SK-N-SH (cell line): ENCODE data around the gene EPHA6. TPM values are rescaled to one million over a fixed set of nuclear protein-coding genes. Genes with fewer than 3 reads are reported as not detected.

Experiments used
- CTCF ChIA-PET: fragments of 300-600, 350-600 bp; formaldehyde crosslinking; extraction: SDS; loops from one replicate; lab custom pipeline; 2021; lab: Yijun Ruan, JAX
- POLR2A ChIA-PET: fragments of 350-600 bp; sonication (Branson Sonifier 250); formaldehyde crosslinking; extraction: SDS; loops from one replicate; lab custom pipeline; 2020; ENCODE audit warnings: antibody characterized with exemption, inconsistent platforms; lab: Yijun Ruan, JAX
- DNase-seq: peaks from one replicate; pipeline ENCODE4 v3.0.0; 2012
- H2AFZ ChIP-seq: fragments of 200-600 bp; sonication (generic); 2 replicates; pipeline ENCODE4 v1.8.1; 2016; ENCODE audit warnings: antibody characterized with exemption, mild to moderate bottlenecking, low read depth
- H3F3A ChIP-seq: fragments of 200-600 bp; sonication (generic); replicated peaks from 2 replicates; pipeline ENCODE3; 2016; ENCODE audit warnings: antibody characterized with exemption, mild to moderate bottlenecking; ENCODE audit not compliant: insufficient read depth
- H3K27ac ChIP-seq, 2 experiments: fragments of 200-500 bp in 1 of 2; fragments of 200-600 bp in 1 of 2; sonication (Bioruptor generic) in 1 of 2; sonication (generic), shearing (Covaris generic) in 1 of 2; 2 replicates each; pipeline versions ENCODE4 v1.5.1 to v1.6.1; 2014 to 2016; ENCODE audit warnings: low read depth in 2 of 2, inconsistent platforms in 1 of 2, low read length in 1 of 2, mild to moderate bottlenecking in 1 of 2, mixed read lengths in 1 of 2
- H3K27me3 ChIP-seq: fragments of 200-600 bp; sonication (generic), shearing (Covaris generic); 2 replicates; pipeline ENCODE4 v1.6.1; 2016; ENCODE audit warnings: mixed run types; ENCODE audit not compliant: insufficient read depth
- H3K36me3 ChIP-seq, 2 experiments: fragments of 200-500 bp in 1 of 2; fragments of 200-600 bp in 1 of 2; sonication (Bioruptor generic) in 1 of 2; sonication (generic) in 1 of 2; replicated peaks in 1 of 2; 2 replicates each; pipeline versions ENCODE3 to v1.5.1; 2014 to 2016; ENCODE audit warnings: low read length in 1 of 2, mild to moderate bottlenecking in 1 of 2; ENCODE audit not compliant: insufficient read depth in 2 of 2, control insufficient read depth in 1 of 2
- H3K4me1 ChIP-seq, 2 experiments: fragments of 200-500 bp in 1 of 2; fragments of 200-600 bp in 1 of 2; sonication (Bioruptor generic) in 1 of 2; sonication (generic), shearing (Covaris generic) in 1 of 2; 2 replicates each; pipeline versions ENCODE4 v1.5.1 to v1.6.1; 2014 to 2016; ENCODE audit warnings: low read depth in 1 of 2, low read length in 1 of 2, mixed run types in 1 of 2; ENCODE audit not compliant: insufficient read depth in 2 of 2, control insufficient read depth in 1 of 2
- H3K4me2 ChIP-seq: fragments of 200-600 bp; sonication (generic), shearing (Covaris generic); 2 replicates; pipeline ENCODE4 v1.6.1; 2017; ENCODE audit warnings: mixed run types
- H3K4me3 ChIP-seq, 2 experiments: fragments of 200-500 bp in 1 of 2; fragments of 200-600 bp in 1 of 2; sonication (Bioruptor generic) in 1 of 2; sonication (generic), shearing (Covaris generic) in 1 of 2; 2 replicates each; pipeline versions ENCODE4 v1.5.1 to v1.8.1; 2014 to 2016; ENCODE audit warnings: low read depth in 2 of 2, inconsistent platforms in 1 of 2, low read length in 1 of 2, mild to moderate bottlenecking in 1 of 2, mixed read lengths in 1 of 2, moderate library complexity in 1 of 2
- H3K79me2 ChIP-seq: fragments of 200-600 bp; sonication (generic); 2 replicates; pipeline ENCODE4 v1.8.1; 2017; ENCODE audit warnings: mild to moderate bottlenecking; ENCODE audit not compliant: insufficient read depth
- H3K9ac ChIP-seq: fragments of 200-600 bp; sonication (generic); 2 replicates; pipeline ENCODE4 v1.6.1; 2017; ENCODE audit warnings: mixed run types
- H3K9me2 ChIP-seq: fragments of 200-600 bp; sonication (generic); 2 replicates; pipeline ENCODE4 v1.6.1; 2017; ENCODE audit warnings: mixed run types
- H3K9me3 ChIP-seq: fragments of 200-600 bp; sonication (generic); 2 replicates; pipeline ENCODE4 v1.6.1; 2017; ENCODE audit warnings: mixed run types, mild to moderate bottlenecking, moderate library complexity
- H4K20me1 ChIP-seq: fragments of 200-600 bp; sonication (generic); 2 replicates; pipeline ENCODE4 v1.6.1; 2017; ENCODE audit warnings: mild to moderate bottlenecking, mixed run types; ENCODE audit not compliant: insufficient read depth
- CHD2 ChIP-seq: fragments of 150-350 bp; IDR thresholded peaks from 2 replicates; pipeline ENCODE4 v1.6.1; 2018; ENCODE audit warnings: low read length; ENCODE audit not compliant: partially characterized antibody
- EP300 ChIP-seq, 2 experiments: IDR thresholded peaks; 2 replicates each; pipeline versions ENCODE4 v1.4.0 to v1.6.1; 2012; ENCODE audit warnings: borderline replicate concordance in 1 of 2, low read depth in 1 of 2, low read length in 1 of 2
- FOXJ3 ChIP-seq: sonication (generic); formaldehyde crosslinking; IDR thresholded peaks from 2 replicates; pipeline ENCODE4 v1.5.1; 2020; ENCODE audit warnings: mild to moderate bottlenecking, missing genetic modification reagents
- FOXM1 ChIP-seq: IDR thresholded peaks from 2 replicates; pipeline ENCODE4 v1.4.0; 2012; ENCODE audit warnings: low read depth, mild to moderate bottlenecking
- IRF3 ChIP-seq: fragments of 150-350 bp; IDR thresholded peaks from 2 replicates; pipeline ENCODE4 v1.6.1; 2016; ENCODE audit warnings: mild to moderate bottlenecking, low read depth, low read length
- JUND ChIP-seq: IDR thresholded peaks from 2 replicates; pipeline ENCODE4 v1.4.0; 2012
- MAX ChIP-seq: IDR thresholded peaks from 2 replicates; pipeline ENCODE4 v1.4.0; 2012; ENCODE audit warnings: low read depth
- NFIC ChIP-seq: IDR thresholded peaks from 2 replicates; pipeline ENCODE4 v1.4.0; 2012; ENCODE audit warnings: borderline replicate concordance
- POLR2AphosphoS5 ChIP-seq: IDR thresholded peaks from 2 replicates; pipeline ENCODE4 v1.6.1; 2012; ENCODE audit warnings: low read depth, low read length
- RFX5 ChIP-seq: IDR thresholded peaks from 2 replicates; pipeline ENCODE4 v1.6.1; 2012; ENCODE audit warnings: mild to moderate bottlenecking, improper control_type of control experiment, low read length
- RXRA ChIP-seq: IDR thresholded peaks from 2 replicates; pipeline ENCODE4 v1.4.0; 2012; ENCODE audit warnings: low read depth, mild to moderate bottlenecking, borderline replicate concordance
- TCF12 ChIP-seq: IDR thresholded peaks from 2 replicates; pipeline ENCODE4 v1.4.0; 2012
- TEAD4 ChIP-seq: IDR thresholded peaks from 2 replicates; pipeline ENCODE4 v1.4.0; 2012; ENCODE audit warnings: mild to moderate bottlenecking, borderline replicate concordance; ENCODE audit not compliant: insufficient read depth
- YY1 ChIP-seq: IDR thresholded peaks from 2 replicates; pipeline ENCODE4 v1.4.0; 2012; ENCODE audit warnings: low read depth, mild to moderate bottlenecking
- WGBS: methylation state at CpG from one replicate; pipeline ENCODE4 v1.1.6; 2017; ENCODE audit warnings: low lambda C conversion rate; 5-methylcytosine and 5-hydroxymethylcytosine counted together
- polyA plus RNA-seq, 3 experiments: library from polyadenylated mRNA; depleted of rRNA; stranded (reverse); fragments of >200 nt; gene quantifications; 2 replicates each; pipeline ENCODE4 v1.2.3, GENCODE V29; 2012
- TF ChIP-seq, protein P1 (sequence below): IDR thresholded peaks from 2 replicates; pipeline ENCODE4 v1.4.0; 2012; ENCODE audit warnings: low read depth, borderline replicate concordance
- TF ChIP-seq, protein P2 (sequence below): IDR thresholded peaks from 2 replicates; pipeline ENCODE4 v1.6.1; 2012; ENCODE audit warnings: mild to moderate bottlenecking, low read depth, low read length, moderate library complexity
- TF ChIP-seq, protein P3 (sequence below): fragments of 200-600 bp; sonication (generic); IDR thresholded peaks from 2 replicates; pipeline ENCODE4 v1.6.1; 2017; ENCODE audit warnings: antibody characterized with exemption, mild to moderate bottlenecking, moderate library complexity

Gene EPHA6
- polyA plus RNA-seq, 1 of the 3 experiments (the other 2 are of a cell fraction), result not detected

DNA sequence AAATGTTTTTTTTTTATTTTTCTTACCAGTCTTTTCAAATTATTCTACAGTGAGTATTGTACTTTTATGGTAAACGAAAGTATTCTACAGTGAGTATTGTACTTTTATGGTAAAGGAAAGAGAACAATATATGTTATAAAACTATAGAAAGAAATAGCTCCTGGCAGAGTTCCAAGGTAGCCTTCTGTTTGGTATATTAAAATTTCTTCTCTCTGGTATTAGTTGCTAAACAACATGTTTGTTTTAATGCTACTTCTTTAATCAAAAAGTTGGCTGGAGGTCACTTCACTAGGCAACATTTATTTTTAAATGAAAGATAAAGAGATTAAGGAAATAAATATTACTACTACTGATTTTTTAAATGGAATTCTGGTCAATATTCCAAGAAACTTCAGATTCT is 841.6 kb downstream of the EPHA6 start:
- H3K9me3 ChIP-seq, result no peaks in the 10 kb centered on the region
- POLR2A ChIA-PET, result no interaction called here
- WGBS, result 3% methylated on average over 1 of the region's 1 CpG

DNA sequence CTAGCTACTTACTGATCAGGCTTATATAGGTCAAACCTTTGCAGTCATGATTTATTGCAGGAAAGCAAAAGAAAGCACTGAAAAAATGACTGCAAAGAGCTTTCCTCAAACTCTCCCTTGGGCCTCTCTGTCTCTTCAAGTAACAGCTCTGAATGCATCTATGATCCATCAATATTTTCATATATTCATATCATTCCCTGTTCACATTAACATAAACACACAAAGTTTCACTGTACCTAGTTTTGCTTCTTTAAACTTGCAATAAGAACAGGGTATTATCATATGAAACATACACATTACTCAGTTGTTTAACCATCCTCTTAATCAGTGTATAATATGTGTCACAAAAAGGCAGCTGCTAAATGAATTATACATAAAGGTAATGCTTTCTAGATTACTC is 842.2 kb downstream of the EPHA6 start:
- H4K20me1 ChIP-seq, result no peaks in the 10 kb centered on the region
- no peaks in the 10 kb centered on the region for H3K36me3 ChIP-seq
- H3K9me2 ChIP-seq, result no peaks in the 10 kb centered on the region
- TF ChIP-seq, protein P1, sequence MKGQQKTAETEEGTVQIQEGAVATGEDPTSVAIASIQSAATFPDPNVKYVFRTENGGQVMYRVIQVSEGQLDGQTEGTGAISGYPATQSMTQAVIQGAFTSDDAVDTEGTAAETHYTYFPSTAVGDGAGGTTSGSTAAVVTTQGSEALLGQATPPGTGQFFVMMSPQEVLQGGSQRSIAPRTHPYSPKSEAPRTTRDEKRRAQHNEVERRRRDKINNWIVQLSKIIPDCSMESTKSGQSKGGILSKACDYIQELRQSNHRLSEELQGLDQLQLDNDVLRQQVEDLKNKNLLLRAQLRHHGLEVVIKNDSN, result no peak
- TF ChIP-seq TEAD4 (no peak), FOXJ3 (no peak), FOXM1 (no peak), CHD2 (no peak), MAX (no peak), NFIC (no peak), POLR2AphosphoS5 (no peak), RFX5 (no peak), RXRA (no peak)
- TF ChIP-seq, protein P2, sequence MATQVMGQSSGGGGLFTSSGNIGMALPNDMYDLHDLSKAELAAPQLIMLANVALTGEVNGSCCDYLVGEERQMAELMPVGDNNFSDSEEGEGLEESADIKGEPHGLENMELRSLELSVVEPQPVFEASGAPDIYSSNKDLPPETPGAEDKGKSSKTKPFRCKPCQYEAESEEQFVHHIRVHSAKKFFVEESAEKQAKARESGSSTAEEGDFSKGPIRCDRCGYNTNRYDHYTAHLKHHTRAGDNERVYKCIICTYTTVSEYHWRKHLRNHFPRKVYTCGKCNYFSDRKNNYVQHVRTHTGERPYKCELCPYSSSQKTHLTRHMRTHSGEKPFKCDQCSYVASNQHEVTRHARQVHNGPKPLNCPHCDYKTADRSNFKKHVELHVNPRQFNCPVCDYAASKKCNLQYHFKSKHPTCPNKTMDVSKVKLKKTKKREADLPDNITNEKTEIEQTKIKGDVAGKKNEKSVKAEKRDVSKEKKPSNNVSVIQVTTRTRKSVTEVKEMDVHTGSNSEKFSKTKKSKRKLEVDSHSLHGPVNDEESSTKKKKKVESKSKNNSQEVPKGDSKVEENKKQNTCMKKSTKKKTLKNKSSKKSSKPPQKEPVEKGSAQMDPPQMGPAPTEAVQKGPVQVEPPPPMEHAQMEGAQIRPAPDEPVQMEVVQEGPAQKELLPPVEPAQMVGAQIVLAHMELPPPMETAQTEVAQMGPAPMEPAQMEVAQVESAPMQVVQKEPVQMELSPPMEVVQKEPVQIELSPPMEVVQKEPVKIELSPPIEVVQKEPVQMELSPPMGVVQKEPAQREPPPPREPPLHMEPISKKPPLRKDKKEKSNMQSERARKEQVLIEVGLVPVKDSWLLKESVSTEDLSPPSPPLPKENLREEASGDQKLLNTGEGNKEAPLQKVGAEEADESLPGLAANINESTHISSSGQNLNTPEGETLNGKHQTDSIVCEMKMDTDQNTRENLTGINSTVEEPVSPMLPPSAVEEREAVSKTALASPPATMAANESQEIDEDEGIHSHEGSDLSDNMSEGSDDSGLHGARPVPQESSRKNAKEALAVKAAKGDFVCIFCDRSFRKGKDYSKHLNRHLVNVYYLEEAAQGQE, result no peak
- H3K27me3 ChIP-seq, result no peaks in the 10 kb centered on the region
- no peaks in the 10 kb centered on the region for H3K4me1 ChIP-seq
- H3K9ac ChIP-seq, result no peak overlapping the region
- no peak overlapping the region for H3K27ac ChIP-seq
- ChIA-PET POLR2A (no interaction called here), CTCF (interaction anchor here (0.8 to 3.3 kb wide), 4 partner anchors 55 to 795 kb away, joined by 3 to 15 read pairs (median 6); no protein-coding TSS in a partner anchor)
- no peak for DNase-seq
- H3K4me2 ChIP-seq, result no peak overlapping the region
- no peak overlapping the region for H3K4me3 ChIP-seq
- no peaks in the 10 kb centered on the region for H3K79me2 ChIP-seq
- no peaks in the 10 kb centered on the region for H3F3A ChIP-seq
- H3K9me3 ChIP-seq, result no peaks in the 10 kb centered on the region
- no peak overlapping the region for H2AFZ ChIP-seq

More for the DNA sequence above, 841.6 kb downstream of the EPHA6 start:
- Histone ChIP-seq H3K9ac (no peak overlapping the region), H3K79me2 (no peaks in the 10 kb centered on the region), H3F3A (no peaks in the 10 kb centered on the region), H3K27ac (no peak overlapping the region), H3K4me2 (no peak overlapping the region), H2AFZ (no peak overlapping the region), H3K36me3 (no peaks in the 10 kb centered on the region), H3K4me1 (no peaks in the 10 kb centered on the region), H3K27me3 (no peaks in the 10 kb centered on the region), H3K9me2 (no peaks in the 10 kb centered on the region), H4K20me1 (no peaks in the 10 kb centered on the region), H3K4me3 (no peak overlapping the region)
- DNase-seq, result no peak
- CTCF ChIA-PET, result interaction anchor here (1.3 to 3.3 kb wide), 3 partner anchors 64 to 795 kb away, joined by 5 to 15 read pairs (median 6); no protein-coding TSS in a partner anchor
- TF ChIP-seq, protein P1, result no peak
- no peak for TF ChIP-seq YY1
- TF ChIP-seq IRF3, result no peak
- no peak for TF ChIP-seq JUND
- TF ChIP-seq FOXJ3, result no peak
- no peak for TF ChIP-seq POLR2AphosphoS5
- TF ChIP-seq TCF12, result no peak
- TF ChIP-seq, protein P3, sequence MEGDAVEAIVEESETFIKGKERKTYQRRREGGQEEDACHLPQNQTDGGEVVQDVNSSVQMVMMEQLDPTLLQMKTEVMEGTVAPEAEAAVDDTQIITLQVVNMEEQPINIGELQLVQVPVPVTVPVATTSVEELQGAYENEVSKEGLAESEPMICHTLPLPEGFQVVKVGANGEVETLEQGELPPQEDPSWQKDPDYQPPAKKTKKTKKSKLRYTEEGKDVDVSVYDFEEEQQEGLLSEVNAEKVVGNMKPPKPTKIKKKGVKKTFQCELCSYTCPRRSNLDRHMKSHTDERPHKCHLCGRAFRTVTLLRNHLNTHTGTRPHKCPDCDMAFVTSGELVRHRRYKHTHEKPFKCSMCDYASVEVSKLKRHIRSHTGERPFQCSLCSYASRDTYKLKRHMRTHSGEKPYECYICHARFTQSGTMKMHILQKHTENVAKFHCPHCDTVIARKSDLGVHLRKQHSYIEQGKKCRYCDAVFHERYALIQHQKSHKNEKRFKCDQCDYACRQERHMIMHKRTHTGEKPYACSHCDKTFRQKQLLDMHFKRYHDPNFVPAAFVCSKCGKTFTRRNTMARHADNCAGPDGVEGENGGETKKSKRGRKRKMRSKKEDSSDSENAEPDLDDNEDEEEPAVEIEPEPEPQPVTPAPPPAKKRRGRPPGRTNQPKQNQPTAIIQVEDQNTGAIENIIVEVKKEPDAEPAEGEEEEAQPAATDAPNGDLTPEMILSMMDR, result no peak
- no peak for TF ChIP-seq EP300 (IDR thresholded peaks at IDR 0.05; ENCODE audit: borderline replicate concordance in 1 of 2, low read depth in 1 of 2, low read length in 1 of 2)
